Upper lobe of left lung (tissue), 6 donors: ENCODE data around the gene DUXB. TPM values are rescaled to one million over a fixed set of nuclear protein-coding genes. Genes with fewer than 3 reads are reported as not detected.

Experiments used
- ATAC-seq, 2 donors: fragments of 200-7000 bp; cut with Tn5 transposase; one replicate each; pipeline ENCODE4 v1.9.1; 2022; ENCODE audit warnings: mild to moderate bottlenecking in 2 of 2, moderate library complexity in 2 of 2; ENCODE audit not compliant: low FRiP score in 2 of 2
- DNase-seq, 2 donors: peaks; one replicate each; pipeline ENCODE4 v3.0.0-alpha.2; 2019 to 2020
- H3K27ac ChIP-seq, 4 donors: fragments of 200-600 bp; sonication (generic); one replicate each; pipeline ENCODE4 v1.5.1; 2016 to 2019
- H3K27me3 ChIP-seq, 4 donors: fragments of 200-600 bp; sonication (generic); one replicate each; pipeline ENCODE4 v1.5.1; 2017 to 2019
- H3K36me3 ChIP-seq, 4 donors: fragments of 200-600 bp; sonication (generic); one replicate each; pipeline ENCODE4 v1.5.1; 2016 to 2019
- H3K4me1 ChIP-seq, 4 donors: fragments of 200-600 bp; sonication (generic); one replicate each; pipeline ENCODE4 v1.5.1; 2018 to 2019
- H3K4me3 ChIP-seq, 4 donors: fragments of 200-600 bp; sonication (generic); one replicate each; pipeline ENCODE4 v1.5.1; 2017 to 2019; ENCODE audit warnings: mild to moderate bottlenecking in 2 of 4, moderate library complexity in 1 of 4
- H3K9me3 ChIP-seq, 4 donors: fragments of 200-600 bp; sonication (generic); one replicate each; pipeline ENCODE4 v1.5.1; 2018 to 2019
- CTCF ChIP-seq, 6 experiments: fragments of 450-650 bp in 4 of 6; fragments of 200-600 bp in 2 of 6; sonication (generic) in 2 of 6; IDR thresholded peaks; one replicate each; pipeline ENCODE4 v1.5.1; 2016 to 2019; ENCODE audit warnings: antibody characterized with exemption in 6 of 6
- EP300 ChIP-seq, 4 donors: sonication (generic); formaldehyde crosslinking; IDR thresholded peaks; one replicate each; pipeline ENCODE4 v1.5.1; 2017; ENCODE audit warnings: antibody characterized with exemption in 4 of 4, control low read depth in 2 of 4
- POLR2A ChIP-seq, 4 donors: fragments of 450-650 bp; IDR thresholded peaks; one replicate each; pipeline ENCODE4 v1.5.1; 2016 to 2017; ENCODE audit warnings: antibody characterized with exemption in 4 of 4, mild to moderate bottlenecking in 2 of 4
- POLR2AphosphoS5 ChIP-seq, 2 donors: sonication (generic); formaldehyde crosslinking; IDR thresholded peaks; one replicate each; pipeline ENCODE4 v1.5.1; 2017; ENCODE audit warnings: antibody characterized with exemption in 2 of 2
- WGBS, 2 donors: methylation state at CpG; one replicate each; pipeline ENCODE4 v1.1.5; 2017 to 2018; 5-methylcytosine and 5-hydroxymethylcytosine counted together
- total RNA-seq, 6 donors: library from RNA; depleted of rRNA in 4 of 6; stranded (reverse); fragments of >200 nt in 4 of 6; gene quantifications; one replicate each; pipeline versions ENCODE4 v1.1.0 to v1.2.1, GENCODE V29; 2016 to 2021
- donor health status: DM: no; HTN: no; CAD: no; lungs with moderate emphysema.
- donor health status: DM: no; HTN: yes; CAD: no; lungs with severe emphysema.

DUXB gene
- total RNA-seq, 6 donors from 2014 or later = not detected

GRCh38 chr16:75702242-75702641 is 981 bp upstream of the DUXB start:
- Histone ChIP-seq H3K4me3 (no peak overlapping the region), H3K4me1 (no peaks in the 10 kb centered on the region), H3K27me3 (no peaks in the 10 kb centered on the region), H3K27ac (no peak overlapping the region), H3K9me3 (no peaks in the 10 kb centered on the region), H3K36me3 (no peaks in the 10 kb centered on the region)
- DNase-seq (no peak), ATAC-seq (no peak)
- TF ChIP-seq EP300 (IDR thresholded peaks at IDR 0.05) = no peak
- TF ChIP-seq POLR2AphosphoS5 (IDR thresholded peaks at IDR 0.05) = no peak
- TF ChIP-seq POLR2A (IDR thresholded peaks at IDR 0.05) = no peak
- no peak for TF ChIP-seq CTCF (IDR thresholded peaks at IDR 0.05)
- WGBS, 2 donors = 69 to 96% methylated on average over 2 of the region's 2 CpGs

- WGBS, 2 donors = 94 to 96% methylated on average over 5 of the region's 5 CpGs
These were observed 3.7 kb downstream of the DUXB start for GRCh38 chr16:75697571-75697970.

GRCh38 chr16:75695708-75696107 is 5.6 kb downstream of the DUXB start:
- H3K27ac ChIP-seq = no peak overlapping the region
- WGBS, 2 donors = 84 to 85% methylated on average over 6 of the region's 6 CpGs
- ATAC-seq (no peak), DNase-seq (no peak)
- no peak for TF ChIP-seq EP300 (IDR thresholded peaks at IDR 0.05)
- TF ChIP-seq POLR2A (IDR thresholded peaks at IDR 0.05) = no peak
- TF ChIP-seq CTCF (IDR thresholded peaks at IDR 0.05) = no peak
- no peak for TF ChIP-seq POLR2AphosphoS5 (IDR thresholded peaks at IDR 0.05)
- no peaks in the 10 kb centered on the region for H3K36me3 ChIP-seq
- H3K9me3 ChIP-seq = no peaks in the 10 kb centered on the region
- H3K4me1 ChIP-seq = no peaks in the 10 kb centered on the region
- no peak overlapping the region for H3K4me3 ChIP-seq
- H3K27me3 ChIP-seq = no peaks in the 10 kb centered on the region

More at GRCh38 chr16:75697571-75697970, 3.7 kb downstream of the DUXB start:
- TF ChIP-seq POLR2AphosphoS5 (IDR thresholded peaks at IDR 0.05) = no peak
- TF ChIP-seq POLR2A (IDR thresholded peaks at IDR 0.05) = no peak
- no peak for TF ChIP-seq CTCF (IDR thresholded peaks at IDR 0.05)
- TF ChIP-seq EP300 (IDR thresholded peaks at IDR 0.05) = no peak
- Histone ChIP-seq H3K9me3 (no peaks in the 10 kb centered on the region), H3K27ac (no peak overlapping the region), H3K27me3 (no peaks in the 10 kb centered on the region), H3K4me1 (no peaks in the 10 kb centered on the region), H3K36me3 (no peaks in the 10 kb centered on the region), H3K4me3 (no peak overlapping the region)
- ATAC-seq (no peak), DNase-seq (no peak)

GRCh38 chr16:75687361-75687760 is 13.9 kb downstream of the DUXB start:
- no peak for DNase-seq
- Histone ChIP-seq H3K4me1 (no peaks in the 10 kb centered on the region), H3K27me3 (no peaks in the 10 kb centered on the region), H3K27ac (no peak overlapping the region), H3K4me3 (no peak overlapping the region), H3K36me3 (no peaks in the 10 kb centered on the region), H3K9me3 (no peaks in the 10 kb centered on the region)
- no peak for ATAC-seq
- TF ChIP-seq POLR2A (IDR thresholded peaks at IDR 0.05) (no peak), EP300 (IDR thresholded peaks at IDR 0.05) (no peak), POLR2AphosphoS5 (IDR thresholded peaks at IDR 0.05) (no peak), CTCF (IDR thresholded peaks at IDR 0.05) (no peak)

- no peak overlapping the region for H3K27ac ChIP-seq
- H3K4me1 ChIP-seq = no peaks in the 10 kb centered on the region
- ATAC-seq = no peak
- H3K27me3 ChIP-seq = no peaks in the 10 kb centered on the region
- WGBS, 2 donors = 81 to 92% methylated on average over 14 of the region's 14 CpGs
- DNase-seq = no peak
- H3K4me3 ChIP-seq = no peak overlapping the region
- H3K9me3 ChIP-seq = no peaks in the 10 kb centered on the region
- no peaks in the 10 kb centered on the region for H3K36me3 ChIP-seq
- TF ChIP-seq POLR2A (IDR thresholded peaks at IDR 0.05) = no peak
- TF ChIP-seq POLR2AphosphoS5 (IDR thresholded peaks at IDR 0.05) = no peak
- no peak for TF ChIP-seq EP300 (IDR thresholded peaks at IDR 0.05)
- TF ChIP-seq CTCF (IDR thresholded peaks at IDR 0.05) = no peak
These were observed 19.0 kb downstream of the DUXB start for GRCh38 chr16:75682308-75682707.
